Brain pericyte (primary cell): ENCODE results near the gene COX19.
"Not testable (repeated sequence)": the region's sequence is repeated elsewhere in the genome, so short reads cannot be mapped to it uniquely, and the experiment has no call there.

Experiments
- DNase-seq: peaks from one replicate; pipeline ENCODE4 v3.0.0-alpha.2; 2012; ENCODE audit warnings: low read depth, low spot score

The COX19 gene

GRCh38 chr7:1010226-1010625, 34.9 kb upstream of the COX19 start:
- DNase-seq: no peak

- DNase-seq: no peak
Measured at GRCh38 chr7:1009747-1010146, 34.4 kb upstream of the COX19 start.

GRCh38 chr7:1008733-1009363, 33.5 kb upstream of the COX19 start:
- no peak for DNase-seq

- DNase-seq: no peak
Measured at GRCh38 chr7:1007901-1008300, 32.6 kb upstream of the COX19 start.

GRCh38 chr7:1005303-1005702, 30.0 kb upstream of the COX19 start:
- DNase-seq: no peak

- DNase-seq: no peak
Measured at GRCh38 chr7:1004018-1004852, 28.9 kb upstream of the COX19 start.

- DNase-seq: not testable (repeated sequence)
Measured at GRCh38 chr7:1002445-1002844, 27.1 kb upstream of the COX19 start.

- not testable (repeated sequence) for DNase-seq
Measured at GRCh38 chr7:1002026-1002425, 26.7 kb upstream of the COX19 start.

- DNase-seq: not testable (repeated sequence)
Measured at GRCh38 chr7:1001069-1001770, 25.9 kb upstream of the COX19 start.

- no peak for DNase-seq
Measured at GRCh38 chr7:999941-1000935, 24.9 kb upstream of the COX19 start.

GRCh38 chr7:999149-999879, 24.0 kb upstream of the COX19 start:
- DNase-seq: no peak

- no peak for DNase-seq
Measured at GRCh38 chr7:997404-998395, 22.4 kb upstream of the COX19 start.

GRCh38 chr7:996079-996872, 20.9 kb upstream of the COX19 start:
- DNase-seq: no peak

GRCh38 chr7:995571-995970, 20.2 kb upstream of the COX19 start:
- DNase-seq: no peak

- DNase-seq: no peak
Measured at GRCh38 chr7:994592-995308, 19.4 kb upstream of the COX19 start.

GRCh38 chr7:992709-993607, 17.6 kb upstream of the COX19 start:
- peak; percentile 79 for DNase-seq
